OCI-LY7 (cell line): Measurements from ENCODE around the gene SEM1. TPM values are rescaled to one million over a fixed set of nuclear protein-coding genes. Genes with fewer than 3 reads are reported as not detected.
"Not testable (repeated sequence)": the region's sequence is repeated elsewhere in the genome, so short reads cannot be mapped to it uniquely, and the experiment has no call there.

Source experiments
- BruUV-seq: library from RNA; stranded (reverse); fragments of 400-500 nt; replicated peaks from 2 replicates; lab custom pipeline; 2021; lab: Mats Ljungman, UMichigan
- CTCF ChIA-PET: fragments of 300-600 bp; sonication (Branson Sonifier 250); formaldehyde crosslinking; loops from one replicate; lab custom pipeline; 2022; ENCODE audit warnings: antibody characterized with exemption; ENCODE audit not compliant: unreplicated experiment; lab: Charles Lee
- POLR2A ChIA-PET: fragments of 300-600 bp; sonication (Branson Sonifier 250); formaldehyde crosslinking; loops from one replicate; lab custom pipeline; 2022; ENCODE audit warnings: antibody characterized with exemption; lab: Charles Lee
- DNase-seq: peaks from one replicate; pipeline ENCODE4 v3.0.0-alpha.2; 2015; ENCODE audit warnings: low spot score
- H2AFZ ChIP-seq: fragments of 200-600 bp; sonication (generic), shearing (Covaris generic); 2 replicates; pipeline ENCODE4 v1.6.1; 2014; ENCODE audit warnings: mild to moderate bottlenecking, antibody characterized with exemption, low read length, moderate library complexity
- H3K27ac ChIP-seq: fragments of 200-600 bp; sonication (generic); 2 replicates; pipeline ENCODE4 v1.5.1; 2014; ENCODE audit warnings: mixed run types, low read depth, mild to moderate bottlenecking, moderate library complexity, low read length, inconsistent platforms; ENCODE audit not compliant: poor library complexity, severe bottlenecking
- H3K36me3 ChIP-seq: fragments of 200-600 bp; sonication (generic); 2 replicates; pipeline ENCODE4 v1.6.1; 2014; ENCODE audit warnings: mild to moderate bottlenecking, antibody characterized with exemption, low read length, moderate library complexity, mixed read lengths; ENCODE audit not compliant: insufficient read depth
- H3K4me1 ChIP-seq: fragments of 200-600 bp; sonication (generic); 2 replicates; pipeline ENCODE4 v1.5.1; 2014; ENCODE audit warnings: mild to moderate bottlenecking, low read length; ENCODE audit not compliant: insufficient read depth, poor library complexity, severe bottlenecking
- H3K4me2 ChIP-seq: fragments of 200-600 bp; sonication (generic); 2 replicates; pipeline ENCODE4 v1.6.1; 2014; ENCODE audit warnings: mild to moderate bottlenecking, low read length
- H3K4me3 ChIP-seq: fragments of 200-600 bp; sonication (generic); 2 replicates; pipeline ENCODE4 v1.5.1; 2014; ENCODE audit warnings: mild to moderate bottlenecking, low read depth, low read length; ENCODE audit not compliant: poor library complexity, severe bottlenecking
- H3K79me2 ChIP-seq: fragments of 200-600 bp; sonication (generic); 2 replicates; pipeline ENCODE4 v1.6.1; 2016; ENCODE audit warnings: low read depth, mild to moderate bottlenecking, low read length, moderate library complexity, mixed read lengths; ENCODE audit not compliant: insufficient read depth
- H3K9me2 ChIP-seq: fragments of 200-600 bp; sonication (generic); 2 replicates; pipeline ENCODE4 v1.6.1; 2016; ENCODE audit warnings: mild to moderate bottlenecking, low read length, mixed read lengths; ENCODE audit not compliant: insufficient read depth
- H3K9me3 ChIP-seq: fragments of 200-600 bp; sonication (generic); 2 replicates; pipeline ENCODE4 v1.6.1; 2014; ENCODE audit warnings: mild to moderate bottlenecking, mixed run types, low read length, mixed read lengths
- H4K20me1 ChIP-seq: fragments of 200-600 bp; sonication (generic); 2 replicates; pipeline ENCODE4 v1.6.1; 2014; ENCODE audit warnings: mild to moderate bottlenecking, antibody characterized with exemption, low read length, moderate library complexity, mixed read lengths; ENCODE audit not compliant: insufficient read depth
- CTCF ChIP-seq: fragments of 200-600 bp; sonication (generic); conservative IDR thresholded peaks from 2 replicates; pipeline ENCODE4 v1.5.1; 2014; ENCODE audit warnings: mild to moderate bottlenecking, antibody characterized with exemption, low read length, moderate library complexity, mixed read lengths
- EZH2phosphoT487 ChIP-seq: fragments of 200-600 bp; sonication (generic); IDR thresholded peaks from 2 replicates; pipeline ENCODE4 v1.6.1; 2018; ENCODE audit warnings: low read depth, borderline replicate concordance, mild to moderate bottlenecking, mixed run types, antibody characterized with exemption, low read length, moderate library complexity, mixed read lengths
- intact Hi-C: fragments of 100-400 bp; cut with micrococcal nuclease; formaldehyde crosslinking; loops from one replicate; pipeline ENCODE4 v1.10.0; 2022; ENCODE audit not compliant: unreplicated experiment
- total RNA-seq, 2 experiments: library from RNA; depleted of rRNA in 1 of 2; stranded (reverse); fragments of >200 nt in 1 of 2; shearing (Covaris generic) in 1 of 2; gene quantifications; 2 replicates each; pipeline ENCODE4 v1.2.3, GENCODE V29; 2014 to 2022

SEM1 gene
- total RNA-seq, 2 experiments from 2014 or later: 75.9 to 89.8 TPM

GRCh38 chr7:96700516-96700915, 9.1 kb downstream of the SEM1 start:
- Histone ChIP-seq H3K9me3 (no peaks in the 10 kb centered on the region), H3K4me1 (no peaks in the 10 kb centered on the region), H3K4me3 (no peak overlapping the region), H3K79me2 (peaks cover 99% of the 10 kb centered on the region), H2AFZ (no peak overlapping the region), H3K9me2 (no peaks in the 10 kb centered on the region), H3K27ac (no peak overlapping the region), H4K20me1 (peaks cover 25% of the 10 kb centered on the region; the same call in 1 of the 2 replicates), H3K36me3 (peaks cover 47% of the 10 kb centered on the region), H3K4me2 (no peak overlapping the region)
- CTCF ChIA-PET: no interaction called here
- DNase-seq: no peak
- no TSS peak for BruUV-seq
- POLR2A ChIA-PET: no interaction called here
- intact Hi-C loops: loop anchor here (10.0 kb wide), 1 partner anchor 414 kb away; the partner anchor contains the start of gene SDHAF3
- no peak for TF ChIP-seq EZH2phosphoT487
- TF ChIP-seq CTCF: no peak

GRCh38 chr7:96699219-96699871, 10.3 kb downstream of the SEM1 start:
- ChIA-PET POLR2A (no interaction called here), CTCF (no interaction called here)
- Histone ChIP-seq H3K36me3 (peaks cover 44% of the 10 kb centered on the region), H4K20me1 (peaks cover 25% of the 10 kb centered on the region; the same call in 1 of the 2 replicates), H2AFZ (no peak overlapping the region), H3K79me2 (peaks cover 99% of the 10 kb centered on the region), H3K9me2 (no peaks in the 10 kb centered on the region), H3K4me3 (no peak overlapping the region), H3K9me3 (no peaks in the 10 kb centered on the region), H3K27ac (no peak overlapping the region), H3K4me2 (no peak overlapping the region), H3K4me1 (no peaks in the 10 kb centered on the region)
- BruUV-seq: no TSS peak
- TF ChIP-seq EZH2phosphoT487: no peak
- TF ChIP-seq CTCF: no peak
- DNase-seq: no peak
- intact Hi-C loops: no loop called here

- H3K27ac ChIP-seq, intact Hi-C loops, H3K9me3 ChIP-seq, H2AFZ ChIP-seq, H3K9me2 ChIP-seq, CTCF ChIA-PET, DNase-seq, BruUV-seq, H3K4me2 ChIP-seq, H3K4me3 ChIP-seq, POLR2A ChIA-PET, H3K4me1 ChIP-seq: not testable (repeated sequence)
- Histone ChIP-seq H4K20me1 (peaks cover 25% of the 10 kb centered on the region; the same call in 1 of the 2 replicates), H3K79me2 (peaks cover 99% of the 10 kb centered on the region), H3K36me3 (peaks cover 44% of the 10 kb centered on the region)
Observed at GRCh38 chr7:96698449-96698848, 11.2 kb downstream of the SEM1 start.
